ENCODE results near the gene FLT4. TPM values are rescaled to one million over a fixed set of nuclear protein-coding genes. Genes with fewer than 3 reads are reported as not detected.

FLT4 gene
- total and polyA plus RNA-seq, 2 of the 13 experiments (the other 11 are each of a cell fraction or from before 2014, with no cell fraction given), result not detected

DNA sequence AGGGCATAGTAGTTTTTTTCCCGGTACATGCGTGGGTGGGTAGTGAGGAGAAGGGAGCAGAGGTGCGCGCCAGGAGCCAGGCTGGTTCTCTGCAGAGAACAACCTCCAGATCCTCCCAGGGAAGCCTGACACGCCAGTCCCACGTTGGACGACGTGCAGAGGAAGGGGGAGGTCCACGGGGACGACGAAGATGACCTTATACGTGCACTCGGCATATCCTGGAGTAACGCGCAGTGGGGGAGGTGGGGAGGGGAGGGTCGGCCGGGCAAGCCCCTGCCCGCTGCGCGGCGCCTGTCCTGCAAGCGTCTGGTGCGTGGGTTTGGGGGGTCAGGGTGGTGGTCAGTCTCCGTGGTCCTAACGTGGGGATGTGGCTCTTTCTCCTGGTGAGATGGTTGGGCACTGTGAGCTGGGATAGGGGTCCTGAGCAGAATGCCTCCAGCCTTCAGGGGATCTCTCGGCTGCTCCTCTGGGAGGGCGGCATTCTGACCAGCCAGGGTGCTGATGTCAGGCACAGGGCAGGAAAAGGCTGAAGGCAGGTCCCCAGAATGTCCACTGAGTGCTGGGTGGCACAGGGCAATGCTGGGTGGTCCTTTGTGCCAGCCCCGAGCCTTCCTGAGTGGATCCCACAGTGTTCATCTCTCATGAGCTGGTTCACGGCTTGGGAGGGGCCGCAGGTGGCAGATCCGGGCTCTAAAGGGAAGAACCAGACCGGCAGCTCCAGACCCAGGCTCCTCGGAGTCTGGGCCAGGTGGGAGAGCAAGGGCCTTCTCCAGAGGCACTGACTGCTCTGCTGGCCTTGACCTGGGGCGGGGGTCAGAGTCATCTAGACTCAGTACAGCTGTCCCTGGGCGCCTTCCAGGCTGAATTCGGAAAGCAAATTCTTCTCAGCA lies 47.6 kb downstream of the FLT4 start:
- ATAC-seq, result no peak
- Histone ChIP-seq H4K20me1 (ENCODE audit: insufficient read depth, low read length) (no peaks in the 10 kb centered on the region; the same call in 1 of the 2 replicates), H3K4me1 (ENCODE audit: insufficient read depth, low read length) (peaks cover 3% of the 10 kb centered on the region; the same call in 1 of the 2 replicates), H3K36me3 (replicated peaks in 1 of 2; ENCODE audit: control insufficient read depth in 1 of 2, insufficient read depth in 2 of 2, low read length in 2 of 2) (no peaks in the 10 kb centered on the region), H3K79me2 (ENCODE audit: insufficient read depth, low read length) (no peaks in the 10 kb centered on the region), H3K27ac (ENCODE audit: extremely low read length, insufficient read depth, low read length) (no peak overlapping the region), H3K4me2 (ENCODE audit: low read depth, low read length) (no peak overlapping the region), H2AFZ (ENCODE audit: low read length) (no peak overlapping the region), H3K9me3 (ENCODE audit: low read length) (no peaks in the 10 kb centered on the region), H3K9ac (ENCODE audit: insufficient read depth, low read depth, low read length) (no peak overlapping the region), H3K4me3 (replicated peaks in 1 of 3; ENCODE audit: insufficient read depth in 1 of 3, low read depth in 2 of 3, low read length in 3 of 3) (no peak overlapping the region), H3K27me3 (ENCODE audit: control insufficient read depth in 1 of 2, insufficient read depth in 2 of 2, low read length in 2 of 2) (peaks cover 10 to 52% of the 10 kb centered on the region in 2 experiments; a peak in 4 of 5 replicates)
- intact Hi-C loops (cut with micrococcal nuclease; ENCODE audit: unreplicated experiment) (no loop called here), in situ Hi-C loops (cut with HindIII; ENCODE audit: extremely low pct_ligation_motif_present, low pct_unique_long_range_greater_than_20kb) (no loop called here)
- TF ChIP-seq NR2C2 (CRISPR knock-in tag; IDR thresholded peaks at IDR 0.05; ENCODE audit: borderline replicate concordance) (no peak), CBX5 (CRISPR knock-in tag; IDR thresholded peaks at IDR 0.05; ENCODE audit: borderline replicate concordance) (no peak)
- WGBS (ENCODE audit: low lambda C conversion rate), result 61% methylated on average over 13 of the region's 36 CpGs
- FAIRE-seq, result no peak
- ChIA-PET CTCF (ENCODE audit: low intra/inter-chr PET ratio, low total read pairs) (no interaction called here), POLR2A (no interaction called here)
- no peak for DNase-seq (ENCODE audit: low spot score)
- no TSS peak for BruUV-seq (replicated peaks)

DNA sequence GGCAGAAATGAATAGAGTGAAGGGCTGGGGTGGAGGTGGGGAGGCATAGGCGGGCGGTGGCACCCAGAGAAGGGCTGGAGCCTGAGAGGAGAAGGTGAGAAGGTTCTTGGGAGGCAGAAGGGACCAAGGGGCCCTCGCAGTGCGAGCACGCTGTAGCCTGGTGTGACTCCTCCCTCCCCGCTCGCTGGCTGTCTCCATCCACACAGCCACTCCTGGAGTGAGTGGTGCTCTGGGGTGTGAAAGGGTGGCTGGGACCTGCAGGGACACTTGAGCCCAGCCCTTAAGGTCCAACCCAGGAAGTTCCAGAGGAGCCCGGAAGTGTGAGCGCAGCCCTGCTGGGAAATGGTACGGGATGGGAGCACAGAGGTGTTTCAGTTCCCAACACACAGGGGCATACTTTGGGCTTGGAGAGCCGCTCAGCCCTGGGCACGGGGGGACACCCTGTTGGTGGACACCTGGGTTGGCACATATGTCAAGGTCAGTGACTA lies 48.8 kb downstream of the FLT4 start:
- WGBS (ENCODE audit: low lambda C conversion rate), result 45% methylated on average over 12 of the region's 12 CpGs
- H3K4me2 ChIP-seq (ENCODE audit: low read depth, low read length), result no peak overlapping the region
- no peaks in the 10 kb centered on the region for H3K79me2 ChIP-seq (ENCODE audit: insufficient read depth, low read length)
- H3K9me3 ChIP-seq (ENCODE audit: low read length), result no peaks in the 10 kb centered on the region
- H3K9ac ChIP-seq (ENCODE audit: insufficient read depth, low read depth, low read length), result no peak overlapping the region
- no peak overlapping the region for H3K27ac ChIP-seq (ENCODE audit: extremely low read length, insufficient read depth, low read length)
- H3K4me3 ChIP-seq (replicated peaks in 1 of 3; ENCODE audit: insufficient read depth in 1 of 3, low read depth in 2 of 3, low read length in 3 of 3), result no peak overlapping the region
- POLR2A ChIA-PET, result no interaction called here
- no peak for FAIRE-seq
- H3K27me3 ChIP-seq (ENCODE audit: control insufficient read depth in 1 of 2, insufficient read depth in 2 of 2, low read length in 2 of 2), result peaks cover 14 to 61% of the 10 kb centered on the region in 2 experiments; a peak in 4 of 5 replicates
- in situ Hi-C loops (cut with HindIII; ENCODE audit: extremely low pct_ligation_motif_present, low pct_unique_long_range_greater_than_20kb), result no loop called here
- no peak for ATAC-seq
- BruUV-seq (replicated peaks), result no TSS peak
- no peak overlapping the region for H2AFZ ChIP-seq (ENCODE audit: low read length)
- CTCF ChIA-PET (ENCODE audit: low intra/inter-chr PET ratio, low total read pairs), result no interaction called here
- TF ChIP-seq KAT8 (CRISPR knock-in tag; IDR thresholded peaks at IDR 0.05), result no peak
- no peak for TF ChIP-seq ZFYVE20 (CRISPR knock-in tag; IDR thresholded peaks at IDR 0.05; ENCODE audit: borderline replicate concordance, low read depth)
- TF ChIP-seq, protein P1, sequence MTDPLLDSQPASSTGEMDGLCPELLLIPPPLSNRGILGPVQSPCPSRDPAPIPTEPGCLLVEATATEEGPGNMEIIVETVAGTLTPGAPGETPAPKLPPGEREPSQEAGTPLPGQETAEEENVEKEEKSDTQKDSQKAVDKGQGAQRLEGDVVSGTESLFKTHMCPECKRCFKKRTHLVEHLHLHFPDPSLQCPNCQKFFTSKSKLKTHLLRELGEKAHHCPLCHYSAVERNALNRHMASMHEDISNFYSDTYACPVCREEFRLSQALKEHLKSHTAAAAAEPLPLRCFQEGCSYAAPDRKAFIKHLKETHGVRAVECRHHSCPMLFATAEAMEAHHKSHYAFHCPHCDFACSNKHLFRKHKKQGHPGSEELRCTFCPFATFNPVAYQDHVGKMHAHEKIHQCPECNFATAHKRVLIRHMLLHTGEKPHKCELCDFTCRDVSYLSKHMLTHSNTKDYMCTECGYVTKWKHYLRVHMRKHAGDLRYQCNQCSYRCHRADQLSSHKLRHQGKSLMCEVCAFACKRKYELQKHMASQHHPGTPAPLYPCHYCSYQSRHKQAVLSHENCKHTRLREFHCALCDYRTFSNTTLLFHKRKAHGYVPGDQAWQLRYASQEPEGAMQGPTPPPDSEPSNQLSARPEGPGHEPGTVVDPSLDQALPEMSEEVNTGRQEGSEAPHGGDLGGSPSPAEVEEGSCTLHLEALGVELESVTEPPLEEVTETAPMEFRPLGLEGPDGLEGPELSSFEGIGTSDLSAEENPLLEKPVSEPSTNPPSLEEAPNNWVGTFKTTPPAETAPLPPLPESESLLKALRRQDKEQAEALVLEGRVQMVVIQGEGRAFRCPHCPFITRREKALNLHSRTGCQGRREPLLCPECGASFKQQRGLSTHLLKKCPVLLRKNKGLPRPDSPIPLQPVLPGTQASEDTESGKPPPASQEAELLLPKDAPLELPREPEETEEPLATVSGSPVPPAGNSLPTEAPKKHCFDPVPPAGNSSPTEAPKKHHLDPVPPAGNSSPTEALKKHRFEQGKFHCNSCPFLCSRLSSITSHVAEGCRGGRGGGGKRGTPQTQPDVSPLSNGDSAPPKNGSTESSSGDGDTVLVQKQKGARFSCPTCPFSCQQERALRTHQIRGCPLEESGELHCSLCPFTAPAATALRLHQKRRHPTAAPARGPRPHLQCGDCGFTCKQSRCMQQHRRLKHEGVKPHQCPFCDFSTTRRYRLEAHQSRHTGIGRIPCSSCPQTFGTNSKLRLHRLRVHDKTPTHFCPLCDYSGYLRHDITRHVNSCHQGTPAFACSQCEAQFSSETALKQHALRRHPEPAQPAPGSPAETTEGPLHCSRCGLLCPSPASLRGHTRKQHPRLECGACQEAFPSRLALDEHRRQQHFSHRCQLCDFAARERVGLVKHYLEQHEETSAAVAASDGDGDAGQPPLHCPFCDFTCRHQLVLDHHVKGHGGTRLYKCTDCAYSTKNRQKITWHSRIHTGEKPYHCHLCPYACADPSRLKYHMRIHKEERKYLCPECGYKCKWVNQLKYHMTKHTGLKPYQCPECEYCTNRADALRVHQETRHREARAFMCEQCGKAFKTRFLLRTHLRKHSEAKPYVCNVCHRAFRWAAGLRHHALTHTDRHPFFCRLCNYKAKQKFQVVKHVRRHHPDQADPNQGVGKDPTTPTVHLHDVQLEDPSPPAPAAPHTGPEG (CRISPR knock-in tag; IDR thresholded peaks at IDR 0.05), result no peak
- no peak for TF ChIP-seq ZNF431 (CRISPR knock-in tag; IDR thresholded peaks at IDR 0.05; ENCODE audit: borderline replicate concordance, low read depth)
- no peak for TF ChIP-seq RXRB (CRISPR knock-in tag; IDR thresholded peaks at IDR 0.05; ENCODE audit: borderline replicate concordance)
- TF ChIP-seq NR3C1 (CRISPR knock-in tag; IDR thresholded peaks at IDR 0.05), result no peak
- TF ChIP-seq ZNF546 (CRISPR knock-in tag; conservative IDR thresholded peaks at IDR 0.05), result no peak
- no peak for TF ChIP-seq JUNB (CRISPR knock-in tag; IDR thresholded peaks at IDR 0.05; ENCODE audit: borderline replicate concordance)
- no peaks in the 10 kb centered on the region; the same call in 1 of the 2 replicates for H4K20me1 ChIP-seq (ENCODE audit: insufficient read depth, low read length)
- peaks cover 6% of the 10 kb centered on the region; the same call in 1 of the 2 replicates for H3K4me1 ChIP-seq (ENCODE audit: insufficient read depth, low read length)
- no peaks in the 10 kb centered on the region for H3K36me3 ChIP-seq (replicated peaks in 1 of 2; ENCODE audit: control insufficient read depth in 1 of 2, insufficient read depth in 2 of 2, low read length in 2 of 2)
- intact Hi-C loops (cut with micrococcal nuclease; ENCODE audit: unreplicated experiment), result no loop called here
- no peak for DNase-seq (ENCODE audit: low spot score)
